ENCODE measurements around the gene IFFO2.

Gene IFFO2

GRCh38 chr1:18936814-18937481 is 19.5 kb downstream of the IFFO2 start:
- no peak for DNase-seq (ENCODE audit: low read depth in 2 of 2)

- no peak for DNase-seq (ENCODE audit: low read depth in 2 of 2)
Observed at GRCh38 chr1:18936471-18936813, 20.0 kb downstream of the IFFO2 start.

- no peak for DNase-seq (ENCODE audit: low read depth in 2 of 2)
Observed at GRCh38 chr1:18934205-18935000, 22.1 kb downstream of the IFFO2 start.

GRCh38 chr1:18932879-18933278 is 23.6 kb downstream of the IFFO2 start:
- DNase-seq (ENCODE audit: low read depth in 2 of 2) = no peak

GRCh38 chr1:18932387-18932786 is 24.1 kb downstream of the IFFO2 start:
- DNase-seq (ENCODE audit: low read depth in 2 of 2) = no peak

- DNase-seq (ENCODE audit: low read depth in 2 of 2) = no peak
Observed at GRCh38 chr1:18931730-18932129, 24.7 kb downstream of the IFFO2 start.

GRCh38 chr1:18929686-18930085 is 26.8 kb downstream of the IFFO2 start:
- no peak for DNase-seq (ENCODE audit: low read depth in 2 of 2)

- no peak for DNase-seq (ENCODE audit: low read depth in 2 of 2)
Observed at GRCh38 chr1:18928985-18929384, 27.5 kb downstream of the IFFO2 start.

- DNase-seq (ENCODE audit: low read depth in 2 of 2) = no peak
Observed at GRCh38 chr1:18928406-18928805, 28.1 kb downstream of the IFFO2 start.

- DNase-seq (ENCODE audit: low read depth in 2 of 2) = peak in 1 of 2 donors; percentile 19
Observed at GRCh38 chr1:18927654-18928272, 28.7 kb downstream of the IFFO2 start.

GRCh38 chr1:18927082-18927653 is 29.3 kb downstream of the IFFO2 start:
- DNase-seq (ENCODE audit: low read depth in 2 of 2) = no peak

GRCh38 chr1:18926315-18927081 is 30.0 kb downstream of the IFFO2 start:
- DNase-seq (ENCODE audit: low read depth in 2 of 2) = peak; percentile 62 to 82

GRCh38 chr1:18925279-18925678 is 31.2 kb downstream of the IFFO2 start:
- no peak for DNase-seq (ENCODE audit: low read depth in 2 of 2)

GRCh38 chr1:18924221-18924691 is 32.2 kb downstream of the IFFO2 start:
- no peak for DNase-seq (ENCODE audit: low read depth in 2 of 2)

GRCh38 chr1:18923756-18924211 is 32.7 kb downstream of the IFFO2 start:
- DNase-seq (ENCODE audit: low read depth in 2 of 2) = no peak

GRCh38 chr1:18922848-18923755 is 33.4 kb downstream of the IFFO2 start:
- no peak for DNase-seq (ENCODE audit: low read depth in 2 of 2)

GRCh38 chr1:18922319-18922726 is 34.2 kb downstream of the IFFO2 start:
- no peak for DNase-seq (ENCODE audit: low read depth in 2 of 2)

- no peak for DNase-seq (ENCODE audit: low read depth in 2 of 2)
Observed at GRCh38 chr1:18921516-18922251, 34.8 kb downstream of the IFFO2 start.

- no peak for DNase-seq (ENCODE audit: low read depth in 2 of 2)
Observed at GRCh38 chr1:18920931-18921330, 35.5 kb downstream of the IFFO2 start.

GRCh38 chr1:18919956-18920355 is 36.5 kb downstream of the IFFO2 start:
- DNase-seq (ENCODE audit: low read depth in 2 of 2) = no peak

All from activated CD8-positive, alpha-beta memory T cell treated with anti-CD3 and anti-CD28 coated beads for 4 hours (primary cell).